ENCODE data around the gene BCL3. TPM values are rescaled to one million over a fixed set of nuclear protein-coding genes. Genes with fewer than 3 reads are reported as not detected.

BCL3 gene
- total and polyA plus RNA-seq, 7 donors, result 5.7 to 36.4 (median 13.3) TPM

DNA sequence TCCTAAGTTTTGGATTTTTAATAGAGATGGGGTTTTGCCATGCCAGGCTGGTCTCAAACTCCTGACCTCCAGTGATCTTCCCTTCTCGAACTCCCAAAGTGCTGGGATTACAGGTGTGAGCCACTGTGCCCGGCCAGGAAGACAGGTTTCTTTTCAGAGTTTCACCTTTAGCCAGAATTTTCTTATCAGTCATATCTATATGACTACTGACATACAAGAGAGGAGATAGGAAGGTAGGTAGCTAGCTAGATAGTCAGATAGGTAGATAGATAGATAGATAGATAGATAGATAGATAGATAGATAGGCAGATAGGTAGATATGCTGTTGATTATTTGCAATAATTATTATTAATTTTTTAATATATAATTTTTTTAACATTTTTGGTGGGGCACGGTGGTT is 36.8 kb downstream of the BCL3 start:
- Histone ChIP-seq H3K4me1 (peaks cover 8% of the 10 kb centered on the region), H3K27ac (no peak overlapping the region), H3K9me3 (no peaks in the 10 kb centered on the region), H3K36me3 (ENCODE audit: insufficient read depth in 1 of 2, low read depth in 1 of 2) (no peaks in the 10 kb centered on the region), H3K4me3 (no peak overlapping the region), H3K27me3 (ENCODE audit: insufficient read depth in 3 of 3, low read length in 2 of 3) (no peaks in the 10 kb centered on the region)
- WGBS, 3 donors, result 83 to 88% (median 88%) methylated on average over 3 of the region's 3 CpGs
- intact Hi-C loops (cut with DNase I), result no loop called here
- ATAC-seq, result no peak
- TF ChIP-seq, protein P1, sequence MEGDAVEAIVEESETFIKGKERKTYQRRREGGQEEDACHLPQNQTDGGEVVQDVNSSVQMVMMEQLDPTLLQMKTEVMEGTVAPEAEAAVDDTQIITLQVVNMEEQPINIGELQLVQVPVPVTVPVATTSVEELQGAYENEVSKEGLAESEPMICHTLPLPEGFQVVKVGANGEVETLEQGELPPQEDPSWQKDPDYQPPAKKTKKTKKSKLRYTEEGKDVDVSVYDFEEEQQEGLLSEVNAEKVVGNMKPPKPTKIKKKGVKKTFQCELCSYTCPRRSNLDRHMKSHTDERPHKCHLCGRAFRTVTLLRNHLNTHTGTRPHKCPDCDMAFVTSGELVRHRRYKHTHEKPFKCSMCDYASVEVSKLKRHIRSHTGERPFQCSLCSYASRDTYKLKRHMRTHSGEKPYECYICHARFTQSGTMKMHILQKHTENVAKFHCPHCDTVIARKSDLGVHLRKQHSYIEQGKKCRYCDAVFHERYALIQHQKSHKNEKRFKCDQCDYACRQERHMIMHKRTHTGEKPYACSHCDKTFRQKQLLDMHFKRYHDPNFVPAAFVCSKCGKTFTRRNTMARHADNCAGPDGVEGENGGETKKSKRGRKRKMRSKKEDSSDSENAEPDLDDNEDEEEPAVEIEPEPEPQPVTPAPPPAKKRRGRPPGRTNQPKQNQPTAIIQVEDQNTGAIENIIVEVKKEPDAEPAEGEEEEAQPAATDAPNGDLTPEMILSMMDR (IDR thresholded peaks at IDR 0.05), result no peak
- no peak for DNase-seq

DNA sequence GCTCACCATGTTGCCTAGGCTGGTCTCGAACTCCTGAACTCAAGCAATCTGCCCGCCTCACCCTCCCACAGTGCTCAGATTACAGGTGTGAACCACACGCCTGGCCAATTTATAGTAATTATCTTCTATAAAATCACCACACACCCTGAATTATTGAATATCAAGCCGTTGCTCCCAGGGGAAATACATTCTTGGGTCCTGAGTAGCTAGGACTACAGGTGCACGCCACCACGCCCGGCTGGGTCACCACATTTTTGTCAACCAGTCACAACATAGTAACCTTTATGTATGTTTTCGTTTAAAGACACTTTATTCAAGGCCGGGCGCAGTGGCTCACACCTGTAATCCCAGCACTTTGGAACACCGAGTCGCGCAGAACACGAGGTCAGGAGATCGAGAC is 37.5 kb downstream of the BCL3 start:
- Histone ChIP-seq H3K27me3 (ENCODE audit: insufficient read depth in 3 of 3, low read length in 2 of 3) (no peaks in the 10 kb centered on the region), H3K4me1 (peaks cover 8% of the 10 kb centered on the region), H3K27ac (no peak overlapping the region), H3K4me3 (no peak overlapping the region), H3K9me3 (no peaks in the 10 kb centered on the region), H3K36me3 (ENCODE audit: insufficient read depth in 1 of 2, low read depth in 1 of 2) (no peaks in the 10 kb centered on the region)
- no peak for ATAC-seq
- TF ChIP-seq, protein P1 (IDR thresholded peaks at IDR 0.05), result no peak
- intact Hi-C loops (cut with DNase I), result no loop called here
- DNase-seq, result no peak
- 92 to 94% (median 93%) methylated on average over 15 of the region's 15 CpGs for WGBS, 3 donors

DNA sequence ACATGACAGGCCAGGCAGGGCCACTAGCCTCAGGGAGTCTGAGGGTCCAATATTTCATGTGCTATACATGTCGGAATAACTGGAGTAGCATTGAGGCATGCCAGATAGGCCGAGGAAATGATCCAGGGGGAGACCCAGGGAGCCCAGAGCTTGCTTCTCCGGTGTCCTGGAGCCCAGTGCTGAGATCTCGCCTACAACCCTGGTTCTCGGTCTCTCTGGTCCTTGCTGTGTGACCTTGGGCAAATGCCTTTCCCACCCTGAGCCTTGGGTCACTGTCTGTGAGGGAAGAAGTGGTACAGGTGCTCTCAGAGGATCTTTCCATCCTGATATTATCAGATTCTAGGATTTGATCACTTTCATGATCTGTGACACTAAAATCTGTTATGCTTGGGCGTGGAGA is 40.5 kb downstream of the BCL3 start:
- no peak overlapping the region for H3K27ac ChIP-seq
- no peaks in the 10 kb centered on the region for H3K27me3 ChIP-seq (ENCODE audit: insufficient read depth in 3 of 3, low read length in 2 of 3)
- WGBS, 3 donors, result 89 to 93% (median 92%) methylated on average over 6 of the region's 6 CpGs
- ATAC-seq (no peak), DNase-seq (no peak)
- intact Hi-C loops (cut with DNase I), result no loop called here
- TF ChIP-seq, protein P1 (IDR thresholded peaks at IDR 0.05), result no peak
- H3K4me3 ChIP-seq, result no peak overlapping the region
- H3K4me1 ChIP-seq, result peaks cover 8% of the 10 kb centered on the region
- H3K36me3 ChIP-seq (ENCODE audit: insufficient read depth in 1 of 2, low read depth in 1 of 2), result no peaks in the 10 kb centered on the region
- H3K9me3 ChIP-seq, result no peaks in the 10 kb centered on the region

DNA sequence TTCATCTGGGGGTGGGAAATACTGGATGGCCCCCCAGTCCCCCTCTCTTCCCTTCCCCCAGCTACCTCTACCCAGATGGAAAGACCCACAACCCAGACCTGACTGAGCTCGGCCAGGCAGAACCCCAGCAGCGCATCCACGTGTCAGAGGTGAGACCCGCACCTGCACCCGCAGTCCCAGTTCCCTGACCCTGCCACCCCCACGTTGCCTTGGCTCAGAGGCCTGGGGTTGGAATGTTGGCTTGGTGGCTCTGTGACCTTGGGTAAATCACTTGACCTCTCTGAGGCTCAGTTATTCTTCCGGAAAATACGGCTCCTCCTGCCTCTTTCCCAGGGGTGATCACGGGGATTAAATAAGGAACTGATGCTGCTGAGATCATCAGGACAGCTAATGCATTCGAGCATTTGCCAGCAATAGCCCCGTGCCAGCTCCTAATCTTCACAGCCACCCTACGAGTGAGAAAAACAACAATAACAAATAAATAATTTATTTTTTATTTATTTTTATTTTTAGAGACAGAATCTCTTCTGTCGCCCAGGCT is 41.5 kb downstream of the BCL3 start:
- intact Hi-C loops (cut with DNase I), result no loop called here
- DNase-seq (no peak), ATAC-seq (no peak)
- Histone ChIP-seq H3K9me3 (no peaks in the 10 kb centered on the region), H3K36me3 (ENCODE audit: insufficient read depth in 1 of 2, low read depth in 1 of 2) (no peaks in the 10 kb centered on the region), H3K4me3 (no peak overlapping the region), H3K4me1 (no peaks in the 10 kb centered on the region), H3K27me3 (ENCODE audit: insufficient read depth in 3 of 3, low read length in 2 of 3) (no peaks in the 10 kb centered on the region), H3K27ac (no peak overlapping the region)
- TF ChIP-seq, protein P1 (IDR thresholded peaks at IDR 0.05), result no peak
- WGBS, 3 donors, result 58 to 60% (median 59%) methylated on average over 12 to 13 of the region's 13 CpGs

DNA sequence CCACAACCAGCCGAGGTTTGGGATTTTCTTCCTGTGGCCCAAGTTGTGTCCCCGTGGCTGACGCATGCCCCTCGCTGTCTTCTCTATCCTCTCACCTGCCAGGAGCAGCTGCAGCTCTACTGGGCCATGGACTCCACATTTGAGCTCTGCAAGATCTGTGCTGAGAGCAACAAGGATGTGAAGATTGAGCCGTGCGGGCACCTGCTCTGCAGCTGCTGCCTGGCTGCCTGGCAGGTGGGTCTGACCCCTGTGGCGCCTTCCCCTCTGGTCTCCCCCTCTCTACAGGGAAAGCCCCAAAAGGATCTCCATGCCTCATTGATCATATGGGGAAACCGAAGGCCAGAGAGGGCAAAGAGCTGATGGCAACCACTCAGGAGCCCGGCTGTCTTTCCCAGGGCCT is 43.8 kb downstream of the BCL3 start:
- ATAC-seq (no peak), DNase-seq (no peak)
- WGBS, 3 donors, result 71 to 81% (median 74%) methylated on average over 9 of the region's 9 CpGs

More for the DNA sequence above, 43.8 kb downstream of the BCL3 start:
- Histone ChIP-seq H3K4me3 (no peak overlapping the region), H3K9me3 (no peaks in the 10 kb centered on the region), H3K27me3 (ENCODE audit: insufficient read depth in 3 of 3, low read length in 2 of 3) (no peaks in the 10 kb centered on the region), H3K36me3 (ENCODE audit: insufficient read depth in 1 of 2, low read depth in 1 of 2) (no peaks in the 10 kb centered on the region), H3K27ac (no peak overlapping the region), H3K4me1 (peaks cover 8% of the 10 kb centered on the region)
- TF ChIP-seq, protein P1 (IDR thresholded peaks at IDR 0.05), result no peak
- intact Hi-C loops (cut with DNase I), result no loop called here
